ENCODE results near the gene SLC27A2. TPM values are rescaled to one million over a fixed set of nuclear protein-coding genes. Genes with fewer than 3 reads are reported as not detected.
"Not testable (repeated sequence)": the region's sequence is repeated elsewhere in the genome, so short reads cannot be mapped to it uniquely, and the experiment has no call there.

The SLC27A2 gene
- total RNA-seq, 1 donor from 2014 or later = 75.4 TPM

DNA sequence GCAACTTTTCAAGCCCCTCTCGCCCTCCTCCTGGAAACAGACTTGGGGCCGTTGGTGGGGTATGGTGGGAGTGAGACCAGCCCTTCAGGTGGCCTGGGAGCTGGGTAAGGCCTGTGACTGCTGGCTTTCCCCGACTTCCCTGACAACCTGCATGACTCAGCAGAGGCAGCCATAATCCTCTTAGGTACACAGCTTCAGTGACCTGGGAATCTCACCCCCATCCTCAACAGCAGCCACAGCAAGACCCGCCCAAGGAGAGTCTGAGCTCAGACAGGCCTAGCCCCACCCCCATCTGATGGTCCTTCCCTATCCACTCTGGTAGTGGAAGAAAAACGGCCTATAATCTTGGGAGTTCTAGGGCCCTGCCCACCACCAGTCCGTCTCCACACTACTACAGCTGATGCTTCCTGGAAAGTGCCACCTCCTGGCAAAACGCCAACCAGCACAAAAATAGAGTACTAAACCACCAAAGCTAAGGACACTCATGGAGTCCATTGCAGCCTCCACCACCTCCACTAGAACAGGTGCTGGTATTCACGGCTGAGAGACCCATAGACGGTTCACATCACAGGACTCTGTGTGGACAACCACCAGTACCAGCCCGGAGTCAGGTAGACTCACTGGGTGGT, 13.1 kb upstream of the SLC27A2 start:
- Mint-ChIP-seq H3K27ac (no peak overlapping the region), H3K9me3 (peaks cover 21% of the 10 kb centered on the region), H3K27me3 (no peaks in the 10 kb centered on the region), H3K4me1 (peaks cover 27% of the 10 kb centered on the region), H3K4me3 (no peak overlapping the region), H3K36me3 (ENCODE audit: low read depth) (peaks cover 38% of the 10 kb centered on the region)
- intact Hi-C loops (cut with micrococcal nuclease) = no loop called here
- DNase-seq = no peak

DNA sequence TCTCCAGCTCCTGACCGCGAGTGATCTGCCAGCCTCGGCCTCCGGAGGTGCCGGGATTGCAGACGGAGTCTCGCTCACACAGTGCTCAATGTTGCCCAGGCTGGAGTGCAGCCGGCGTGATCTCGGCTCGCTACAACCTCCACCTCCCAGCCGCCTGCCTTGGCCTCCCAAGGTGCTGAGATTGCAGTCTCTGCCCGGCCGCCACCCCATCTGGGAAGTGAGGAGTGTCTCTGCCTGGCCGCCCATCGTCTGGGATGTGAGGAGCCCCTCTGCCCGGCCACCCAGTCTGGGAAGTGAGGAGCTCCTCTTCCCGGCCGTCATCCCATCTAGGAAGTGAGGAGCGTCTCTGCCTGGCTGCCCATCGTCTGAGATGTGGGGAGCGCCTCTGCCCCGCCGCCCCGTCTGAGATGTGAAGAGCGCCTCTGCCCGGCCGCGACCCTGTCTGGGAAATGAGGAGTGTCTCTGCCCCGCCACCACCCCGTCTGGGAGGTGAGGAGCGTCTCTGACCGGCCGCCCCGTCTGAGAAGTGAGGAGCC, 9.6 kb upstream of the SLC27A2 start:
- DNase-seq; H3K4me3 Mint-ChIP-seq; intact Hi-C loops (cut with micrococcal nuclease); H3K27me3 Mint-ChIP-seq; H3K27ac Mint-ChIP-seq: not testable (repeated sequence)
- Mint-ChIP-seq H3K4me1 (peaks cover 25% of the 10 kb centered on the region), H3K9me3 (peaks cover 25% of the 10 kb centered on the region), H3K36me3 (ENCODE audit: low read depth) (peaks cover 40% of the 10 kb centered on the region)

DNA sequence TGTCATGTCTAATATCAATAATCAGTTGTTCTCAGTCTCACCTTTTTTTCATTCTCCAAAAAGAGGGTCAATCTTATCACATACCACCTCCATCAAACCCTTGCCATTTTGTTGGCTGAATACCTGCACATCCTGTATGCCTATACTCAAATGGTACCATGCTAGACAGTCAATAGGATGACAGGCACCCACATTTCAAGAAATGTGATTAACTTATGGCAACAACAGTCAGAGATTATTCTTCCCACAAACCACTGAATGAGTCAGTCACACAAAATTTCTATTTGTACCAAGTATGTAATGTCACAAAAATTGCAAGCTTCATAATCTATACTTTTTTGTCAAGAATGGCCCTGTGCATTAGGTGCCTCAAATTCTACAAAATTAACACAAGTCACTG, 5.1 kb upstream of the SLC27A2 start:
- no peaks in the 10 kb centered on the region for H3K27me3 Mint-ChIP-seq
- H3K36me3 Mint-ChIP-seq (ENCODE audit: low read depth) = peaks cover 21% of the 10 kb centered on the region
- no peak for DNase-seq
- no peak overlapping the region for H3K4me3 Mint-ChIP-seq
- peaks cover 31% of the 10 kb centered on the region for H3K4me1 Mint-ChIP-seq
- intact Hi-C loops (cut with micrococcal nuclease) = loop anchor here (1.0 kb wide), 1 partner anchor 40 kb away; no protein-coding TSS in a partner anchor
- peaks cover 12% of the 10 kb centered on the region for H3K9me3 Mint-ChIP-seq
- peak overlapping the region; percentile 68 for H3K27ac Mint-ChIP-seq

DNA sequence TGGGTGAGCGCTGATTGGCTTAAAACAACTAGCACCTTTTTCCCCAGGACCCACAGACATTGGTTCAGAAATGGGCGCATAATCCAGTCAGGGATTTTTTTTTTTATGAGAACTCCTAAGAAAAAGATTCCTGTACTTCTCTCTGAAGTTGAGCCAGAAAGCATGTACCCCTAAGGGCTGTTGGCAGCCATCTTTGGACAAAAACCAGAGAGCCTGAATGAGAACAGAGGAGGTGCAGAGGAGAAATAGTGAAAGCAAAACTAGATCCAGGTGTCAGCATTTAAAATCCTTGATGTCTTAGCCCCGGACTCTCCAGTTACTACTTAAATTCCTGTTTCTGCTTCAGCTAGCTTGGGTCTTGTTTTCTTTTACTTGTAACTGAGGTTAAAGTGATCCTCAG, 1.9 kb upstream of the SLC27A2 start:
- Mint-ChIP-seq H3K9me3 (no peaks in the 10 kb centered on the region), H3K36me3 (ENCODE audit: low read depth) (peaks cover 12% of the 10 kb centered on the region), H3K4me1 (peaks cover 44% of the 10 kb centered on the region), H3K27ac (peak overlapping the region; percentile 87), H3K4me3 (peak overlapping the region; percentile 98), H3K27me3 (no peaks in the 10 kb centered on the region)
- no peak for DNase-seq
- intact Hi-C loops (cut with micrococcal nuclease) = loop anchor here (5.0 to 10.0 kb wide), 6 partner anchors 67 to 1008 kb away; partner anchors contain the start of genes AP4E1, GALK2 and USP8

DNA sequence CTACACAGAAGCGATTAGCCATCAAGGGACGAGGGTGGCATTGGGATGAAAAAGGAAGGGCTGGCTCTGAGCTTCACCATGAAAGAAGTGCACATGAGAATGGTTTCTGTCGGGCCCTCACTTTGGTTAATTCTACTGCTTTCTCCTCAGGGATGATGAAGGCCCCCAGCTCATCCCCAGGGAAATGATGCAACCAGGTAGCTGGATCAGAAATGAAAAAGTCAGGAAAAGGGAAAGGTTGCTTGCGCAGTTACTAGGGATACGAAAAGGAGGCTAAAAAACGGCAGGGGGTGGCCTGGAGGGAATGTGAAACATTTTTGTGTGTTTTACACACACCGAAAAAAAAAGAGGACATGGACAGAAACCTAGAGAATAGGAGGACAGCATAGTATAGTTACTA, 1.4 kb upstream of the SLC27A2 start:
- intact Hi-C loops (cut with micrococcal nuclease) = loop anchor here (5.0 to 10.0 kb wide), 6 partner anchors 67 to 1008 kb away; partner anchors contain the start of genes AP4E1, GALK2 and USP8
- Mint-ChIP-seq H3K4me1 (peaks cover 46% of the 10 kb centered on the region), H3K9me3 (no peaks in the 10 kb centered on the region), H3K36me3 (ENCODE audit: low read depth) (peaks cover 12% of the 10 kb centered on the region), H3K4me3 (peak overlapping the region; percentile 98), H3K27ac (peak overlapping the region; percentile 87), H3K27me3 (no peaks in the 10 kb centered on the region)
- no peak for DNase-seq

DNA sequence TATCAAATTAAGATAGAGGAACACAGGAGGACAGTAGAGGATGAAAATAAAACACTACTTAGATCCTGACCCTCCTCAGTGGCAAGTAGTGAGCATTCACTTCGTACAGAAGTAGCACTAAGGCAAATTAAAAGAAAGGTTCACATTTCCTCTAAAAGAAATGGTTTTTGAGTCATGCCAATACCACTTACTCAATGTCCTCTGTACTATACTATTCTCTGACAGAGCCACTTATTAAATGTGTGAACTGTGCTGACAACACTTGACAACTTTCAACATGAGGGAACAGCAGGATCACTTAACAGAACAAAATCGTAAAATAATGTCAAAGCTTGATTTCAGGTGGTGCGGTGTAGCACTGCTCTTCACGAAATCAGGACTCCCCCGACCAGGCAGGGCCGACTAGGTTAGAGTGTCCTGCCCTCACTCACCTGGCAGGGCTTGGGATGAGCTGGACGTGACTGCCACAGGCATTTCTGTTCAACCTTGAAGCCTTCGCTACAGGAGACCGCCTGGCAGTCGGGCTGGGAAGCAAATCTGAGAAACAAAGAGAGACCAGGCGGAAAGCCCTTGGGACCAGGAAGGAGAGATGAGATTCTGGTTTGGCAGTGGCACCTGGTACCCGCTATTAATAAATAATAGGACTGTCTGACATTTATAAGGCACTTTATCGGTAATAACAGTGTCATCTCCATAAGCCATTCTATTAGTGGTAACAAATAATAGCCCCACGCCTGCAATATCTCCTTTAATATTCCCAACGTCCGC, 611 bp upstream of the SLC27A2 start:
- peaks cover 18% of the 10 kb centered on the region for H3K36me3 Mint-ChIP-seq (ENCODE audit: low read depth)
- no peaks in the 10 kb centered on the region for H3K9me3 Mint-ChIP-seq
- intact Hi-C loops (cut with micrococcal nuclease) = loop anchor here (5.0 to 10.0 kb wide), 6 partner anchors 66 to 1009 kb away; partner anchors contain the start of genes AP4E1, GALK2 and USP8
- H3K27ac Mint-ChIP-seq = peak overlapping the region; percentile 87
- H3K4me1 Mint-ChIP-seq = peaks cover 50% of the 10 kb centered on the region
- H3K27me3 Mint-ChIP-seq = no peaks in the 10 kb centered on the region
- peak overlapping the region; percentile 98 for H3K4me3 Mint-ChIP-seq
- DNase-seq = peak; percentile 61

DNA sequence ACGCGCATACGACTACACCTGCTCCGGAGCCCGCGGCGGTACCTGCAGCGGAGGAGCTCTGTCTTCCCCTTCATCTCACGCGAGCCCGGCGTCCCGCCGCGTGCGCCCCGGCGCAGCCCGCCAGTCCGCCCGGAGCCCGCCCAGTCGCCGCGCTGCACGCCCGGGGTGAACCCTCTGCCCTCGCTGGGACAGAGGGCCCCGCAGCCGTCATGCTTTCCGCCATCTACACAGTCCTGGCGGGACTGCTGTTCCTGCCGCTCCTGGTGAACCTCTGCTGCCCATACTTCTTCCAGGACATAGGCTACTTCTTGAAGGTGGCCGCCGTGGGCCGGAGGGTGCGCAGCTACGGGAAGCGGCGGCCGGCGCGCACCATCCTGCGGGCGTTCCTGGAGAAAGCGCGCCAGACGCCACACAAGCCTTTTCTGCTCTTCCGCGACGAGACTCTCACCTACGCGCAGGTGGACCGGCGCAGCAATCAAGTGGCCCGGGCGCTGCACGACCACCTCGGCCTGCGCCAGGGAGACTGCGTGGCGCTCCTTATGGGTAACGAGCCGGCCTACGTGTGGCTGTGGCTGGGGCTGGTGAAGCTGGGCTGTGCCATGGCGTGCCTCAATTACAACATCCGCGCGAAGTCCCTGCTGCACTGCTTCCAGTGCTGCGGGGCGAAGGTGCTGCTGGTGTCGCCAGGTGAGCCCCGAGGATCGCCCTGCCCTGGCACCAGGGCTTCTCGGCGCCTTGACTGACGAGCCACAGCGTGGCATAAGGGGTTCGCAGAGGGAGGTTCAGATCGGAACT, 420 bp downstream of the SLC27A2 start:
- no peaks in the 10 kb centered on the region for H3K27me3 Mint-ChIP-seq

DNA sequence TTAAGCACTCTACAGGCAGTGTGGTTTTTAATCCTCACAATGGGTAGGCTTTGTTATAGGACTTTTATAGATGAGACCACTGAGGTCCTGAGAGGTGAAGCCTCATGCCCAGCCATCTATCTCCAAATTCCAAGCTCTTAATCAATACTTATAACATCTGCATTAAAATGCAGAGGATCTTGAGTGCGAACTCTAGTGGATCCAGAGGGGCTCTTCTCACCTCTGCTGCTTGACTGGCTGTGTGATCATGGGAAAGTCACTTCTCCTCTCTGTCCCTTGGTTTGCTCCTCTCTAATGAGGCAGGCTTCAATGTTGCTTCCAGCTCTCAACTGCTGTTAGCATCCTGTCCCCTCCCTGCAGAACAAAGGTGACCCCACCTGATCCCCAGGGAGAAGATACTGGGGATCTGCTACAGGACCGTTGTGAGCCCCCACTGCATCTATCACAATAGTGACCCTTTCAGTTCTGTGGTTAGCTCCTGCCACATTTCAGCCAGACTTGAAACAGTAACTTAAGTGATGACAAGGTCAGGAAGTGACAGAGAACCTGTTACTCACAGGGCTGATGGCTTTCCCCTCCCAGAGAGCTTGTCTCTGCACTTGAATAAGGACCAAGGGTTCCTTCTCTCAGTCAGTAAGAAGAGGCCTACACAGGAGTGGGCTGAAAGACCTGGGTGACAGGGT, 1.3 kb downstream of the SLC27A2 start:
- H3K4me3 Mint-ChIP-seq = peak overlapping the region; percentile 98

More for the DNA sequence above, 420 bp downstream of the SLC27A2 start:
- Mint-ChIP-seq H3K27ac (peak overlapping the region; percentile 87), H3K4me1 (peaks cover 51% of the 10 kb centered on the region), H3K9me3 (peaks cover 4% of the 10 kb centered on the region), H3K36me3 (ENCODE audit: low read depth) (peaks cover 26% of the 10 kb centered on the region), H3K4me3 (peak overlapping the region; percentile 98)
- intact Hi-C loops (cut with micrococcal nuclease) = loop anchor here (1.0 to 10.0 kb wide), 9 partner anchors 65 to 1010 kb away; partner anchors contain the start of genes AP4E1, GABPB1, GALK2 and USP8
- peak; percentile 87 for DNase-seq

DNA sequence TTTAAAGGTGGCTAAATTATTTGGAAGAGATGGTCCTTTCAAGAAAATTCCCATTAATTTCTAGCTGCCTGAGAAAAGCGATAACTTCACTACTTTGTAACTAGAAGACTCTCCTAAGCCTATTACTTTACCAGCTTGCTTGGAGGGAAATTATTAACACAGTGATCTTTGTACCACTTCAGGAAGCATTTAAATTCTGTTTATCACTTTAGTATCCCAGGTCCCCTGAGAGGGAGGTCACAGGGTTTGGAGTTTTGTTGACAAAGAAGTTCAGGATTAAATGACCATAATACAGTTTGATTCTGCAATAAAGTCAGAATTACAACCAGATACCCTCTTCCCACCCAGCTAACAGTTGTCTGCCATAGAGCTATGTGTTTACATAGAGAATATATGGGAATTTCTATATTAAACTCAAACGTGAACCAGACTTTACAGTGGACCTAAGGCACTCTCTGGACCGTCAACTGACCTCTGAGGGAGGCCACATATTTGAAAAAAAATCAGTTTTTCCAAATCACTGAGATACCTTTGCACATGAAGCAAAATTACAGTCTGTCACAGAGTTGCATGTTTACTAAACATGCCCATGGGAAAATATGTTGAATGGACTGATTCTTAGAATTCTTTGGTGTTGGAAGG, 3.0 kb downstream of the SLC27A2 start:
- Mint-ChIP-seq H3K9me3 (peaks cover 9% of the 10 kb centered on the region), H3K27me3 (no peaks in the 10 kb centered on the region), H3K27ac (no peak overlapping the region), H3K4me3 (peak overlapping the region; percentile 98), H3K4me1 (peaks cover 65% of the 10 kb centered on the region), H3K36me3 (ENCODE audit: low read depth) (peaks cover 48% of the 10 kb centered on the region)
- intact Hi-C loops (cut with micrococcal nuclease) = loop anchor here (5.0 to 10.0 kb wide), 6 partner anchors 62 to 1013 kb away; partner anchors contain the start of genes AP4E1, GALK2 and USP8
- peak; percentile 42 for DNase-seq

More for the DNA sequence above, 1.3 kb downstream of the SLC27A2 start:
- peaks cover 9% of the 10 kb centered on the region for H3K9me3 Mint-ChIP-seq
- peaks cover 35% of the 10 kb centered on the region for H3K36me3 Mint-ChIP-seq (ENCODE audit: low read depth)
- intact Hi-C loops (cut with micrococcal nuclease) = loop anchor here (1.0 to 10.0 kb wide), 9 partner anchors 64 to 1011 kb away; partner anchors contain the start of genes AP4E1, GABPB1, GALK2 and USP8
- peaks cover 57% of the 10 kb centered on the region for H3K4me1 Mint-ChIP-seq
- H3K27ac Mint-ChIP-seq = peak overlapping the region; percentile 87
- DNase-seq = peak; percentile 81
- no peaks in the 10 kb centered on the region for H3K27me3 Mint-ChIP-seq

DNA sequence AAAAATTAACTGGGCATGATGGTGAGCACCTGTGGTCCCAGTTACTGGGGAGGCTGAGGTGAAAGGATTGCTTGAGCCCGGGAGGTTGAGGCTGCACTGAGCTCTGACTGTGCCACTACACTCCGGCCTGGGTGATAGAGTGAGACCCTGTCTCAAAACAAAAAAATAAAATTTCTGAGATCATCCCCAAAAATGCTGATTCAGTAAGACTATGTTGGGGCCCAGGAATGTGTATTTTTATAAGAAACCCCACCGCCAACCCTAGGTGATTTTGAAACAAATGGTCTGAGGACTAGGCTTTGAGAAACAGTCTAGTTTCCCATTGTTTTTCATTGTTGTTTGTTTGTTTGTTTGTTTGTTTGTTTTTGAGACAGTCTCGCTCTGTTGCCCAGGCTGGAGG, 4.1 kb downstream of the SLC27A2 start:
- Mint-ChIP-seq H3K36me3 (ENCODE audit: low read depth) (peaks cover 58% of the 10 kb centered on the region), H3K27me3 (no peaks in the 10 kb centered on the region), H3K27ac (no peak overlapping the region), H3K9me3 (peaks cover 9% of the 10 kb centered on the region), H3K4me3 (peak overlapping the region; percentile 50), H3K4me1 (peaks cover 62% of the 10 kb centered on the region)
- no peak for DNase-seq
- intact Hi-C loops (cut with micrococcal nuclease) = loop anchor here (10.0 kb wide), 2 partner anchors 239 to 299 kb away; partner anchors contain the start of gene USP8

DNA sequence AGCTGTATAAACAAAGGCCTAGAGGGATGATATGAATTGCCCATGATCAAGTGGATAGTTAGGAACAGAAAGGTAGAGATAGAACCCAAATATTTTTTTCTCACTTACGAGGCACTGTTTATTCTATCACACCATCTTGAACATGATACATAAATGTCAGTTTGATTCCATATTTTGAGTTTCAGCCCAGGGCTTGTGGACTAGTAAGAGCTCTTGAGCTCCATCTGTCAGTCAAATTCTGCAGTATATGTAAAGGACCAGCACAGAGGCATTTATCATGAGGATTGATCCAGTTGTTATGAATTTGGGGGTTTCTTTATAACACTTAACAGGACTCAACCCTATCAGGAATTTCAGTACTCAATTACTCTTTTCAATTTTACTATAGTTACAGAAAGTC, 4.8 kb downstream of the SLC27A2 start:
- Mint-ChIP-seq H3K27ac (peak overlapping the region; percentile 60), H3K4me3 (peak overlapping the region; percentile 50), H3K9me3 (peaks cover 9% of the 10 kb centered on the region), H3K36me3 (ENCODE audit: low read depth) (peaks cover 63% of the 10 kb centered on the region), H3K4me1 (peaks cover 55% of the 10 kb centered on the region), H3K27me3 (no peaks in the 10 kb centered on the region)
- intact Hi-C loops (cut with micrococcal nuclease) = loop anchor here (10.0 kb wide), 2 partner anchors 238 to 298 kb away; partner anchors contain the start of gene USP8
- DNase-seq = no peak

DNA sequence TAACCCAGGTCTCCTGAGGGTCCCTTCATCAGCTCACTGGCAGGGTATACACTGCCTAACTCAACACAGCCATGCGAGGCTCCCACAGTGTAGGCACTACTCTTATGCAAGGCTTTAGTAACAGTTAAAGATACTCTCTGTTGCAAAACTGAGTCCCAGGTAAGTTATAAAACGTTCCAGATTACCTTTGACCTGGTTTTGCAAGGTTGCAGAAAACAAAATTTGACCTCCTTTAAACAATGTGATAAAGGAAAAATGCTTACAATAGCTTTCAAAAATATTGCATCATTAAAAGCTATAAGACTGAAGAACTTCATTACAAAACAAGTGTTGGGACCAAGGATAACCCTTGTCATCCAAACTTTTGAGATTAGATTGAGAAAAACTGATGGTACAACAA, 5.5 kb downstream of the SLC27A2 start:
- peak overlapping the region; percentile 16 for H3K4me3 Mint-ChIP-seq
- peaks cover 9% of the 10 kb centered on the region for H3K9me3 Mint-ChIP-seq
- no peaks in the 10 kb centered on the region for H3K27me3 Mint-ChIP-seq
- H3K4me1 Mint-ChIP-seq = peaks cover 56% of the 10 kb centered on the region
- no peak for DNase-seq
- peaks cover 66% of the 10 kb centered on the region for H3K36me3 Mint-ChIP-seq (ENCODE audit: low read depth)
- peak overlapping the region; percentile 2 for H3K27ac Mint-ChIP-seq
- intact Hi-C loops (cut with micrococcal nuclease) = loop anchor here (10.0 kb wide), 2 partner anchors 237 to 297 kb away; partner anchors contain the start of gene USP8

Data from activated CD4-positive, alpha-beta T cell treated with anti-CD3 and anti-CD28 coated beads, Interleukin-2, amount 10 ng/mL, durations not matched to agents 24 days and 14 days (primary cell).